HepG2 (cell line): Measurements from ENCODE around the gene CHRNB1. TPM values are rescaled to one million over a fixed set of nuclear protein-coding genes. Genes with fewer than 3 reads are reported as not detected.

Source experiments
- EED ChIP-seq: sonication (generic); formaldehyde crosslinking; IDR thresholded peaks from 2 replicates; pipeline ENCODE4 v1.5.0; 2020; ENCODE audit warnings: mild to moderate bottlenecking, missing genetic modification reagents
- GATAD1 ChIP-seq: IDR thresholded peaks from 2 replicates; pipeline ENCODE4 v1.6.1; 2016; ENCODE audit warnings: missing genetic modification reagents, missing compliant biosample characterization
- GFI1 ChIP-seq: sonication (generic); formaldehyde crosslinking; IDR thresholded peaks from 2 replicates; pipeline ENCODE4 v1.5.0; 2020; ENCODE audit warnings: missing genetic modification reagents, mild to moderate bottlenecking, borderline replicate concordance
- HDAC6 ChIP-seq: fragments of 200-600 bp; sonication (generic); IDR thresholded peaks from 2 replicates; pipeline ENCODE4 v1.7.0; 2017; ENCODE audit warnings: mild to moderate bottlenecking, antibody characterized with exemption, low read length, low read depth
- HNRNPL ChIP-seq: fragments of 200-400 bp; formaldehyde crosslinking; IDR thresholded peaks from 2 replicates; pipeline ENCODE4 v1.6.1; 2017; ENCODE audit warnings: mild to moderate bottlenecking, low read depth, low read length
- JUN ChIP-seq: sonication (generic); formaldehyde crosslinking; IDR thresholded peaks from 2 replicates; pipeline ENCODE4 v1.4.0; 2020; ENCODE audit warnings: mild to moderate bottlenecking, missing genetic modification reagents
- KAT2B ChIP-seq: fragments of 150-350 bp; IDR thresholded peaks from 2 replicates; pipeline ENCODE4 v1.6.1; 2014; ENCODE audit warnings: low read depth, low read length, borderline replicate concordance
- NR2F2 ChIP-seq: IDR thresholded peaks from 2 replicates; pipeline ENCODE4 v1.6.1; 2012; ENCODE audit warnings: low read depth, inconsistent platforms, borderline replicate concordance
- PAWR ChIP-seq: sonication (generic); formaldehyde crosslinking; IDR thresholded peaks from 2 replicates; pipeline ENCODE4 v1.4.0; 2020; ENCODE audit warnings: missing genetic modification reagents, mild to moderate bottlenecking, borderline replicate concordance
- PITX1 ChIP-seq: sonication (generic); formaldehyde crosslinking; IDR thresholded peaks from 2 replicates; pipeline ENCODE4 v1.5.1; 2020; ENCODE audit warnings: mild to moderate bottlenecking, missing genetic modification reagents
- PRPF4 ChIP-seq: fragments of 200-400 bp; formaldehyde crosslinking; IDR thresholded peaks from 2 replicates; pipeline ENCODE4 v1.6.1; 2016; ENCODE audit warnings: low read length, low read depth; ENCODE audit not compliant: poor library complexity, severe bottlenecking
- SALL1 ChIP-seq: sonication (generic); formaldehyde crosslinking; IDR thresholded peaks from 2 replicates; pipeline ENCODE4 v1.8.0; 2022; ENCODE audit warnings: mild to moderate bottlenecking, missing genetic modification reagents
- THAP11 ChIP-seq: IDR thresholded peaks from 2 replicates; pipeline ENCODE4 v1.6.1; 2016; ENCODE audit warnings: missing biosample characterization, missing genetic modification reagents
- ZFP90 ChIP-seq: sonication (generic); formaldehyde crosslinking; IDR thresholded peaks from 2 replicates; pipeline ENCODE4 v1.8.0; 2022; ENCODE audit warnings: missing genetic modification reagents, mild to moderate bottlenecking, inconsistent platforms, borderline replicate concordance
- ZNF20 ChIP-seq: sonication (generic); formaldehyde crosslinking; IDR thresholded peaks from 2 replicates; pipeline ENCODE4 v1.4.0; 2020; ENCODE audit warnings: mild to moderate bottlenecking, moderate library complexity, missing genetic modification reagents
- ZNF225 ChIP-seq: sonication (generic); formaldehyde crosslinking; IDR thresholded peaks from 2 replicates; pipeline ENCODE4 v1.4.0; 2020; ENCODE audit warnings: mild to moderate bottlenecking, missing genetic modification reagents
- ZNF230 ChIP-seq: sonication (generic); formaldehyde crosslinking; IDR thresholded peaks from 2 replicates; pipeline ENCODE4 v1.4.0; 2020; ENCODE audit warnings: mild to moderate bottlenecking, missing genetic modification reagents
- ZNF354B ChIP-seq: sonication (generic); formaldehyde crosslinking; IDR thresholded peaks from 2 replicates; pipeline ENCODE4 v1.8.0; 2022; ENCODE audit warnings: mild to moderate bottlenecking, missing genetic modification reagents
- ZNF446 ChIP-seq: sonication (generic); formaldehyde crosslinking; IDR thresholded peaks from 2 replicates; pipeline ENCODE4 v1.5.0; 2020; ENCODE audit warnings: mild to moderate bottlenecking, missing genetic modification reagents
- ZNF451 ChIP-seq: sonication (generic); formaldehyde crosslinking; IDR thresholded peaks from 2 replicates; pipeline ENCODE4 v1.5.0; 2020; ENCODE audit warnings: mild to moderate bottlenecking, missing genetic modification reagents
- ZNF616 ChIP-seq: sonication (generic); formaldehyde crosslinking; IDR thresholded peaks from 2 replicates; pipeline ENCODE4 v1.5.0; 2020; ENCODE audit warnings: low read depth, mild to moderate bottlenecking, missing genetic modification reagents
- ZNF720 ChIP-seq: sonication (generic); formaldehyde crosslinking; IDR thresholded peaks from 2 replicates; pipeline ENCODE4 v1.4.0; 2020; ENCODE audit warnings: missing genetic modification reagents
- polyA plus RNA-seq, 8 experiments: library from polyadenylated mRNA; depleted of rRNA in 3 of 8; stranded (reverse) in 7 of 8; unstranded in 1 of 8; fragments of >200 nt; fragmentation: Illumina TruSeq in 4 of 8; extraction: Trizol in 4 of 8; gene quantifications; 2 replicates each; pipeline versions ENCODE4 v1.2.1 to v1.2.3, GENCODE V29; 2011 to 2016; ENCODE audit warnings: low read depth in 4 of 8, missing spikeins in 1 of 8, mixed read lengths in 1 of 8; ENCODE audit not compliant: insufficient read depth in 1 of 8
- total RNA-seq, 5 experiments: library from RNA; depleted of rRNA; stranded (reverse); fragments of >200 nt; fragmentation: Illumina TruSeq; extraction: Trizol; gene quantifications; 2 replicates each; pipeline ENCODE4 v1.2.3, GENCODE V29; 2016; ENCODE audit warnings: low read depth in 1 of 5
- TF ChIP-seq, protein P1 (sequence below): sonication (generic); formaldehyde crosslinking; IDR thresholded peaks from 2 replicates; pipeline ENCODE4 v1.5.0; 2020; ENCODE audit warnings: missing genetic modification reagents
- TF ChIP-seq, protein P2 (sequence below): sonication (generic); formaldehyde crosslinking; IDR thresholded peaks from 2 replicates; pipeline ENCODE4 v1.5.0; 2020; ENCODE audit warnings: mild to moderate bottlenecking, missing genetic modification reagents, borderline replicate concordance
- TF ChIP-seq, protein P3 (sequence below): sonication (generic); formaldehyde crosslinking; IDR thresholded peaks from 2 replicates; pipeline ENCODE4 v1.4.0; 2020; ENCODE audit warnings: missing genetic modification reagents

CHRNB1 gene
- total and polyA plus RNA-seq, 2 of the 13 experiments (the other 11 are each of a cell fraction or from before 2014, with no cell fraction given), result 5.4 to 33.7 TPM

GRCh38 chr17:7478276-7479212 lies 33.7 kb downstream of the CHRNB1 start (continued):
- TF ChIP-seq HNRNPL (no peak), NR2F2 (no peak), THAP11 (CRISPR knock-in tag) (0 out of 2 replicates have a peak, but pooled peaks have one; percentile 8), PRPF4 (peak; percentile 83), EED (peak; percentile 62; the same call in 1 of the 2 replicates), GATAD1 (no peak), ZNF230 (CRISPR knock-in tag) (0 out of 2 replicates have a peak, but pooled peaks have one; percentile 13), ZNF451 (0 out of 2 replicates have a peak, but pooled peaks have one; percentile 21), PITX1 (no peak), GFI1 (CRISPR knock-in tag) (no peak), ZNF446 (CRISPR knock-in tag) (0 out of 2 replicates have a peak, but pooled peaks have one; percentile 49), ZNF616 (CRISPR knock-in tag) (no peak), PAWR (CRISPR knock-in tag) (no peak), ZFP90 (CRISPR knock-in tag) (no peak), JUN (CRISPR knock-in tag) (no peak), ZNF720 (no peak), KAT2B (no peak), ZNF354B (CRISPR knock-in tag) (no peak), SALL1 (CRISPR knock-in tag) (no peak), ZNF20 (CRISPR knock-in tag) (no peak), ZNF225 (0 out of 2 replicates have a peak, but pooled peaks have one; percentile 7), HDAC6 (no peak)
- TF ChIP-seq, protein P1, sequence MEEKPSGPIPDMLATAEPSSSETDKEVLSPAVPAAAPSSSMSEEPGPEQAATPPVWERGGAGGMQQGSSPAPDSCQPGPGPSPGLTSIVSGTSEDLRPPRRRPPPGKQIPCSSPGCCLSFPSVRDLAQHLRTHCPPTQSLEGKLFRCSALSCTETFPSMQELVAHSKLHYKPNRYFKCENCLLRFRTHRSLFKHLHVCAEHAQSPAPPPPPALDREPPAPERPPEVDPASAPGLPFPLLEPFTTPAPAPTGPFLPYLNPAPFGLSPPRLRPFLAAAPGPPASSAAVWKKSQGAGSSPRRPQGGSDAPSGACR, result 0 out of 2 replicates have a peak, but pooled peaks have one; percentile 49
- TF ChIP-seq, protein P2, sequence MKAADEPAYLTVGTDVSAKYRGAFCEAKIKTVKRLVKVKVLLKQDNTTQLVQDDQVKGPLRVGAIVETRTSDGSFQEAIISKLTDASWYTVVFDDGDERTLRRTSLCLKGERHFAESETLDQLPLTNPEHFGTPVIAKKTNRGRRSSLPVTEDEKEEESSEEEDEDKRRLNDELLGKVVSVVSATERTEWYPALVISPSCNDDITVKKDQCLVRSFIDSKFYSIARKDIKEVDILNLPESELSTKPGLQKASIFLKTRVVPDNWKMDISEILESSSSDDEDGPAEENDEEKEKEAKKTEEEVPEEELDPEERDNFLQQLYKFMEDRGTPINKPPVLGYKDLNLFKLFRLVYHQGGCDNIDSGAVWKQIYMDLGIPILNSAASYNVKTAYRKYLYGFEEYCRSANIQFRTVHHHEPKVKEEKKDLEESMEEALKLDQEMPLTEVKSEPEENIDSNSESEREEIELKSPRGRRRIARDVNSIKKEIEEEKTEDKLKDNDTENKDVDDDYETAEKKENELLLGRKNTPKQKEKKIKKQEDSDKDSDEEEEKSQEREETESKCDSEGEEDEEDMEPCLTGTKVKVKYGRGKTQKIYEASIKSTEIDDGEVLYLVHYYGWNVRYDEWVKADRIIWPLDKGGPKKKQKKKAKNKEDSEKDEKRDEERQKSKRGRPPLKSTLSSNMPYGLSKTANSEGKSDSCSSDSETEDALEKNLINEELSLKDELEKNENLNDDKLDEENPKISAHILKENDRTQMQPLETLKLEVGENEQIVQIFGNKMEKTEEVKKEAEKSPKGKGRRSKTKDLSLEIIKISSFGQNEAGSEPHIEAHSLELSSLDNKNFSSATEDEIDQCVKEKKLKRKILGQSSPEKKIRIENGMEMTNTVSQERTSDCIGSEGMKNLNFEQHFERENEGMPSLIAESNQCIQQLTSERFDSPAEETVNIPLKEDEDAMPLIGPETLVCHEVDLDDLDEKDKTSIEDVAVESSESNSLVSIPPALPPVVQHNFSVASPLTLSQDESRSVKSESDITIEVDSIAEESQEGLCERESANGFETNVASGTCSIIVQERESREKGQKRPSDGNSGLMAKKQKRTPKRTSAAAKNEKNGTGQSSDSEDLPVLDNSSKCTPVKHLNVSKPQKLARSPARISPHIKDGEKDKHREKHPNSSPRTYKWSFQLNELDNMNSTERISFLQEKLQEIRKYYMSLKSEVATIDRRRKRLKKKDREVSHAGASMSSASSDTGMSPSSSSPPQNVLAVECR, result peak; percentile 27
- TF ChIP-seq, protein P3, sequence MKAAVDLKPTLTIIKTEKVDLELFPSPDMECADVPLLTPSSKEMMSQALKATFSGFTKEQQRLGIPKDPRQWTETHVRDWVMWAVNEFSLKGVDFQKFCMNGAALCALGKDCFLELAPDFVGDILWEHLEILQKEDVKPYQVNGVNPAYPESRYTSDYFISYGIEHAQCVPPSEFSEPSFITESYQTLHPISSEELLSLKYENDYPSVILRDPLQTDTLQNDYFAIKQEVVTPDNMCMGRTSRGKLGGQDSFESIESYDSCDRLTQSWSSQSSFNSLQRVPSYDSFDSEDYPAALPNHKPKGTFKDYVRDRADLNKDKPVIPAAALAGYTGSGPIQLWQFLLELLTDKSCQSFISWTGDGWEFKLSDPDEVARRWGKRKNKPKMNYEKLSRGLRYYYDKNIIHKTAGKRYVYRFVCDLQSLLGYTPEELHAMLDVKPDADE (CRISPR knock-in tag), result no peak
